Caco-2 (cell line): Measurements from ENCODE around the gene CPB2. TPM values are rescaled to one million over a fixed set of nuclear protein-coding genes. Genes with fewer than 3 reads are reported as not detected.

Source experiments
- BruUV-seq: library from RNA; stranded (reverse); fragments of 400-500 nt; replicated peaks from 2 replicates; lab custom pipeline; 2021; lab: Mats Ljungman, UMichigan
- CTCF ChIA-PET: fragments of 300-600 bp; sonication (Branson Sonifier 250); formaldehyde crosslinking; loops from one replicate; lab custom pipeline; 2022; ENCODE audit warnings: antibody characterized with exemption; lab: Charles Lee
- POLR2A ChIA-PET: fragments of 300-600 bp; sonication (Branson Sonifier 250); formaldehyde crosslinking; loops from one replicate; lab custom pipeline; 2022; ENCODE audit warnings: antibody characterized with exemption; lab: Charles Lee
- DNase-seq, 2 experiments: peaks; one replicate each; pipeline versions ENCODE4 v3.0.0 to v3.0.0-alpha.2; 2020 to 2022
- H3K27me3 ChIP-seq: replicated peaks from 2 replicates; pipeline ENCODE4 v1.6.0; 2011; ENCODE audit warnings: low read length; ENCODE audit not compliant: control insufficient read depth, insufficient read depth
- H3K36me3 ChIP-seq: 2 replicates; pipeline ENCODE4 v1.5.1; 2011; ENCODE audit warnings: low read length; ENCODE audit not compliant: control insufficient read depth, insufficient read depth
- H3K4me1 ChIP-seq: fragments of 250-450 bp; sonication (Bioruptor Pico); 2 replicates; pipeline ENCODE4 v1.5.1; 2020; ENCODE audit warnings: mild to moderate bottlenecking
- H3K4me3 ChIP-seq: 2 replicates; pipeline ENCODE4 v1.5.1; 2011; ENCODE audit warnings: low read depth, mild to moderate bottlenecking, control low read depth, low read length
- H3K9me3 ChIP-seq: fragments of 250-450 bp; sonication (Bioruptor Pico); 2 replicates; pipeline ENCODE4 v1.5.1; 2020; ENCODE audit warnings: mild to moderate bottlenecking, moderate library complexity
- H3K27ac Mint-ChIP-seq: one replicate; pipeline ENCODE4 v1.8.0; 2022; ENCODE audit warnings: mixed read lengths; ENCODE audit not compliant: unreplicated experiment
- H3K27me3 Mint-ChIP-seq: one replicate; pipeline ENCODE4 v1.8.0; 2022; ENCODE audit warnings: mixed read lengths; ENCODE audit not compliant: insufficient read depth, unreplicated experiment
- H3K36me3 Mint-ChIP-seq: one replicate; pipeline ENCODE4 v1.8.0; 2022; ENCODE audit warnings: mild to moderate bottlenecking, mixed read lengths; ENCODE audit not compliant: insufficient read depth, unreplicated experiment
- H3K4me1 Mint-ChIP-seq: one replicate; pipeline ENCODE4 v1.8.0; 2022; ENCODE audit warnings: low read depth, mixed read lengths; ENCODE audit not compliant: unreplicated experiment
- H3K4me3 Mint-ChIP-seq: one replicate; pipeline ENCODE4 v1.8.0; 2022; ENCODE audit warnings: mild to moderate bottlenecking, moderate library complexity, mixed read lengths; ENCODE audit not compliant: unreplicated experiment
- H3K9me3 Mint-ChIP-seq: one replicate; pipeline ENCODE4 v1.8.0; 2022; ENCODE audit warnings: mixed read lengths; ENCODE audit not compliant: unreplicated experiment
- intact Hi-C: fragments of 100-400 bp; cut with micrococcal nuclease; formaldehyde crosslinking; loops from one replicate; pipeline ENCODE4 v1.10.0; 2022; ENCODE audit not compliant: unreplicated experiment
- total RNA-seq: library from RNA; stranded (reverse); gene quantifications from 2 replicates; pipeline ENCODE4 v1.2.3, GENCODE V29; 2022
- TF ChIP-seq, protein P1 (sequence below), 2 experiments: fragments of 200-600 bp in 1 of 2; IDR thresholded peaks; 1 replicate in 1 of 2; 2 replicates in 1 of 2; pipeline versions ENCODE4 v1.5.1 to v1.8.0; 2011 to 2022; ENCODE audit warnings: antibody characterized with exemption in 1 of 2, control low read depth in 1 of 2, inconsistent platforms in 1 of 2, low read depth in 1 of 2, low read length in 1 of 2, mild to moderate bottlenecking in 1 of 2, moderate library complexity in 1 of 2; ENCODE audit not compliant: insufficient read depth in 1 of 2, severe bottlenecking in 1 of 2, unreplicated experiment in 1 of 2

Gene CPB2
- total RNA-seq, 1 experiment from 2014 or later = 0.18 TPM

DNA sequence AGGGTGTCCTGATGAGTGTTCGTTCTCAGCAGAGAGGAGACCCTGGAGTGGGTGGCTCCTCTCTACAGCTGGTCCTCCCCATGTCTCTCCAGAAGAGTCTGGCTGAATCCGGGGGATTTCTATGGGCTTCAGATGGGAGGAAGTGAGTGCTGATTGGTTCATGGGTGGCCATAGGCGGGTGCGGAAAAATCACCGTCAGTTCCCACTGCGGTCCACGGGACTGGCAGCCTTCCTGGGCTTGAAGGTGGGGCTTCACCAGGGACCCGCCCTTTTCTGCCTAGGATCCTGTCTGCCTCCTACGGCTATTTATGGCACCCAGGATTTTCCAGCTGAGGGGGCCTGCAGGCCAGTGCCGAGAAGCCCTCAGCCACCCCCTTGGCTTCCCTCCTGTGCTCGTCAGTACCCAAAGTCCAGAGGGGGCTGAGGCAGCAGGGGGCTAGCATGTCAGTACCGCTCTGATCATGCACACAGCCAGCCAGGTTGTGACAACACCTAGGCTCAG, 18.4 kb downstream of the CPB2 start:
- Histone ChIP-seq H3K36me3 (no peaks in the 10 kb centered on the region), H3K9me3 (no peaks in the 10 kb centered on the region; the same call in 1 of the 2 replicates), H3K27me3 (no peaks in the 10 kb centered on the region), H3K4me1 (no peaks in the 10 kb centered on the region), H3K4me3 (no peak overlapping the region)
- intact Hi-C loops = no loop called here
- no TSS peak for BruUV-seq
- Mint-ChIP-seq H3K4me3 (no peak overlapping the region), H3K9me3 (no peaks in the 10 kb centered on the region), H3K27ac (no peak overlapping the region), H3K36me3 (no peaks in the 10 kb centered on the region), H3K4me1 (no peaks in the 10 kb centered on the region), H3K27me3 (peaks cover 16% of the 10 kb centered on the region)
- no peak for DNase-seq
- ChIA-PET POLR2A (no interaction called here), CTCF (no interaction called here)
- TF ChIP-seq, protein P1, sequence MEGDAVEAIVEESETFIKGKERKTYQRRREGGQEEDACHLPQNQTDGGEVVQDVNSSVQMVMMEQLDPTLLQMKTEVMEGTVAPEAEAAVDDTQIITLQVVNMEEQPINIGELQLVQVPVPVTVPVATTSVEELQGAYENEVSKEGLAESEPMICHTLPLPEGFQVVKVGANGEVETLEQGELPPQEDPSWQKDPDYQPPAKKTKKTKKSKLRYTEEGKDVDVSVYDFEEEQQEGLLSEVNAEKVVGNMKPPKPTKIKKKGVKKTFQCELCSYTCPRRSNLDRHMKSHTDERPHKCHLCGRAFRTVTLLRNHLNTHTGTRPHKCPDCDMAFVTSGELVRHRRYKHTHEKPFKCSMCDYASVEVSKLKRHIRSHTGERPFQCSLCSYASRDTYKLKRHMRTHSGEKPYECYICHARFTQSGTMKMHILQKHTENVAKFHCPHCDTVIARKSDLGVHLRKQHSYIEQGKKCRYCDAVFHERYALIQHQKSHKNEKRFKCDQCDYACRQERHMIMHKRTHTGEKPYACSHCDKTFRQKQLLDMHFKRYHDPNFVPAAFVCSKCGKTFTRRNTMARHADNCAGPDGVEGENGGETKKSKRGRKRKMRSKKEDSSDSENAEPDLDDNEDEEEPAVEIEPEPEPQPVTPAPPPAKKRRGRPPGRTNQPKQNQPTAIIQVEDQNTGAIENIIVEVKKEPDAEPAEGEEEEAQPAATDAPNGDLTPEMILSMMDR (IDR thresholded peaks at IDR 0.05; ENCODE audit: insufficient read depth in 1 of 2, low read depth in 1 of 2, low read length in 1 of 2, severe bottlenecking in 1 of 2, unreplicated experiment in 1 of 2) = no peak

DNA sequence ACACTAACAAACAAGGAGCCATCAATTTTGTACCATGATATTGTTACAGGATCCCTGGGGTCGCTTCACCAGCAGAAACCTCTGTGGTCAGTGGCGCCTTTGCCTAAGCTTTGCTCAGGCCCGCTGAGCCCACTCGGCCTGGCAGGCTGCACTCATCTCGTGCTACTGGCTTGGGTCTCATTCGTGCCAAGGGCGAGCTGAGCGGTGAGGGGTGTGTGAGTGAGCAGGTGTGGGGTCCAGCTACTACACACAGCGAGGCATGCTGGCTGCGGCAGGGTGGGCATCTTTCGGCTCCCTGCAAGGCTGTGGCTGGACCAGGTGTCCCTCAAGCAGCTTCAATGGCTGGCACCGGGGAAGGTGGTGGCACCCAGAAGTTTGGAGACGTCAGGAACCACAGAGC, 19.1 kb downstream of the CPB2 start:
- no peaks in the 10 kb centered on the region for H3K4me1 Mint-ChIP-seq
- intact Hi-C loops = no loop called here
- Histone ChIP-seq H3K4me3 (no peak overlapping the region), H3K4me1 (no peaks in the 10 kb centered on the region), H3K36me3 (no peaks in the 10 kb centered on the region), H3K27me3 (no peaks in the 10 kb centered on the region), H3K9me3 (no peaks in the 10 kb centered on the region; the same call in 1 of the 2 replicates)
- H3K27me3 Mint-ChIP-seq = peaks cover 12% of the 10 kb centered on the region
- H3K9me3 Mint-ChIP-seq = no peaks in the 10 kb centered on the region
- H3K27ac Mint-ChIP-seq = no peak overlapping the region
- POLR2A ChIA-PET = no interaction called here
- no peak overlapping the region for H3K4me3 Mint-ChIP-seq
- no TSS peak for BruUV-seq
- CTCF ChIA-PET = no interaction called here
- H3K36me3 Mint-ChIP-seq = no peaks in the 10 kb centered on the region
- TF ChIP-seq, protein P1 (IDR thresholded peaks at IDR 0.05; ENCODE audit: insufficient read depth in 1 of 2, low read depth in 1 of 2, low read length in 1 of 2, severe bottlenecking in 1 of 2, unreplicated experiment in 1 of 2) = no peak
- no peak for DNase-seq

DNA sequence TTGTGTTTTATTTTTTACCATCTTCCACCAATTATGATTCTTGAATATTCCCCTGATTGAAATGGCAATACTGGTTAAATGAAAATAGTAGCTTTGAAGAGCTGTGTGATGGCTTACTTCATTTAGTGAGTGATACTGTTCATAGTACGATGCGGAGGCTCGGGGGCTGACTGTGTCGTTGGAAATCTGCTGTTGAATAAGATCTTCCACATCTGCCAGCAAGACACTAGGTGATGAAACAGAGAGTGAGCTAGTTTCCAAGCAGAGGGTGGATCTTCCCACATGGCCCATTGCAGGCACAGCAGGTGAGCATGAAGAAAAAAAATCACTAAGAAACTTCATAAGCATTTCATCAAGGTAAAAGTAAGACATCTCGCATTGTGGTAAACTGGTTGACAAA, 22.5 kb downstream of the CPB2 start:
- POLR2A ChIA-PET = no interaction called here
- Histone ChIP-seq H3K9me3 (no peaks in the 10 kb centered on the region; the same call in 1 of the 2 replicates), H3K4me3 (no peak overlapping the region), H3K36me3 (no peaks in the 10 kb centered on the region), H3K27me3 (no peaks in the 10 kb centered on the region), H3K4me1 (no peaks in the 10 kb centered on the region)
- no TSS peak for BruUV-seq
- Mint-ChIP-seq H3K4me3 (no peak overlapping the region), H3K36me3 (no peaks in the 10 kb centered on the region), H3K27me3 (peaks cover 6% of the 10 kb centered on the region), H3K27ac (no peak overlapping the region), H3K9me3 (no peaks in the 10 kb centered on the region), H3K4me1 (no peaks in the 10 kb centered on the region)
- TF ChIP-seq, protein P1 (IDR thresholded peaks at IDR 0.05; ENCODE audit: insufficient read depth in 1 of 2, low read depth in 1 of 2, low read length in 1 of 2, severe bottlenecking in 1 of 2, unreplicated experiment in 1 of 2) = no peak
- DNase-seq = no peak
- CTCF ChIA-PET = no interaction called here
- intact Hi-C loops = no loop called here
